ENCODE results near the gene UCHL5.
"Not testable (repeated sequence)": the region's sequence is repeated elsewhere in the genome, so short reads cannot be mapped to it uniquely, and the experiment has no call there.

Gene UCHL5

GRCh38 chr1:193062698-193063463, 3.7 kb upstream of the UCHL5 start:
- DNase-seq = no peak

GRCh38 chr1:193060938-193061337, 1.8 kb upstream of the UCHL5 start:
- no peak for DNase-seq

- DNase-seq = no peak
Observed at GRCh38 chr1:193060406-193060805, 1.2 kb upstream of the UCHL5 start.

- DNase-seq = no peak
Observed at GRCh38 chr1:193060115-193060403, 899 bp upstream of the UCHL5 start.

GRCh38 chr1:193058529-193059281, 455 bp downstream of the UCHL5 start:
- DNase-seq = peak; percentile 30

GRCh38 chr1:193054169-193054675, 4.9 kb downstream of the UCHL5 start:
- DNase-seq = no peak

- not testable (repeated sequence) for DNase-seq
Observed at GRCh38 chr1:193048913-193049312, 10.2 kb downstream of the UCHL5 start.

GRCh38 chr1:193042766-193043691, 16.1 kb downstream of the UCHL5 start:
- DNase-seq = no peak

GRCh38 chr1:193040011-193040410, 19.1 kb downstream of the UCHL5 start:
- DNase-seq = no peak

GRCh38 chr1:193036337-193037047, 22.7 kb downstream of the UCHL5 start:
- DNase-seq = no peak

GRCh38 chr1:193033610-193034009, 25.6 kb downstream of the UCHL5 start:
- DNase-seq = no peak

- DNase-seq = not testable (repeated sequence)
Observed at GRCh38 chr1:193032643-193033427, 26.3 kb downstream of the UCHL5 start.

- DNase-seq = peak; percentile 16
Observed at GRCh38 chr1:193031431-193031830, 27.7 kb downstream of the UCHL5 start.

GRCh38 chr1:193030280-193030679, 28.9 kb downstream of the UCHL5 start:
- DNase-seq = no peak

- no peak for DNase-seq
Observed at GRCh38 chr1:193025218-193025617, 33.9 kb downstream of the UCHL5 start.

- DNase-seq = peak; percentile 49
Observed at GRCh38 chr1:193019442-193020026, 39.6 kb downstream of the UCHL5 start.

- DNase-seq = no peak
Observed at GRCh38 chr1:193016788-193017187, 42.4 kb downstream of the UCHL5 start.

- DNase-seq = peak; percentile 55
Observed at GRCh38 chr1:193014400-193014799, 44.8 kb downstream of the UCHL5 start.

- no peak for DNase-seq
Observed at GRCh38 chr1:193013707-193014106, 45.5 kb downstream of the UCHL5 start.

GRCh38 chr1:193013005-193013404, 46.2 kb downstream of the UCHL5 start:
- DNase-seq = peak; percentile 79

GRCh38 chr1:193011406-193011805, 47.8 kb downstream of the UCHL5 start:
- no peak for DNase-seq
